MCF 10A (cell line): ENCODE measurements around the gene SDR42E2. TPM values are rescaled to one million over a fixed set of nuclear protein-coding genes. Genes with fewer than 3 reads are reported as not detected.
"Not testable (repeated sequence)": the region's sequence is repeated elsewhere in the genome, so short reads cannot be mapped to it uniquely, and the experiment has no call there.

ENCODE experiments used
- BruUV-seq: library from RNA; stranded (reverse); fragments of 400-500 nt; replicated peaks from 2 replicates; lab custom pipeline; 2021; lab: Mats Ljungman, UMichigan
- CTCF ChIA-PET: fragments of 300-600 bp; sonication (Branson Sonifier 250); formaldehyde crosslinking; extraction: SDS; loops from one replicate; lab custom pipeline; 2021; ENCODE audit warnings: antibody characterized with exemption, inconsistent platforms; lab: Yijun Ruan, JAX
- POLR2A ChIA-PET: fragments of 300-600, 350-650 bp; sonication (Branson Sonifier 250); formaldehyde crosslinking; extraction: SDS; loops from one replicate; lab custom pipeline; 2020; ENCODE audit warnings: antibody characterized with exemption, inconsistent platforms; lab: Yijun Ruan, JAX
- DNase-seq: peaks from one replicate; pipeline ENCODE4 v3.0.0-alpha.2; 2018; ENCODE audit not compliant: unreplicated experiment
- H3K27ac Mint-ChIP-seq: one replicate; pipeline ENCODE4 v1.8.0; 2022; ENCODE audit warnings: mild to moderate bottlenecking, low read depth, mixed read lengths; ENCODE audit not compliant: unreplicated experiment
- H3K27me3 Mint-ChIP-seq: one replicate; pipeline ENCODE4 v1.8.0; 2022; ENCODE audit warnings: mixed read lengths; ENCODE audit not compliant: insufficient read depth, unreplicated experiment
- H3K36me3 Mint-ChIP-seq: one replicate; pipeline ENCODE4 v1.8.0; 2022; ENCODE audit warnings: mild to moderate bottlenecking, moderate library complexity, mixed read lengths; ENCODE audit not compliant: insufficient read depth, unreplicated experiment
- H3K4me1 Mint-ChIP-seq: one replicate; pipeline ENCODE4 v1.8.0; 2022; ENCODE audit warnings: mixed read lengths; ENCODE audit not compliant: insufficient read depth, unreplicated experiment
- H3K4me3 Mint-ChIP-seq: one replicate; pipeline ENCODE4 v1.8.0; 2022; ENCODE audit warnings: mild to moderate bottlenecking, moderate library complexity, mixed read lengths; ENCODE audit not compliant: unreplicated experiment
- H3K9me3 Mint-ChIP-seq: one replicate; pipeline ENCODE4 v1.8.0; 2022; ENCODE audit warnings: mixed read lengths; ENCODE audit not compliant: unreplicated experiment
- CTCF ChIP-seq: fragments of 200-600 bp; IDR thresholded peaks from one replicate; pipeline ENCODE4 v1.8.0; 2022; ENCODE audit warnings: antibody characterized with exemption, mild to moderate bottlenecking; ENCODE audit not compliant: unreplicated experiment
- intact Hi-C: fragments of 100-400 bp; cut with micrococcal nuclease; formaldehyde crosslinking; loops from 2 replicates; pipeline ENCODE4 v1.14.1; 2022
- total RNA-seq: library from RNA; stranded (reverse); gene quantifications from 2 replicates; pipeline ENCODE4 v1.2.3, GENCODE V29; 2022

Gene SDR42E2
- total RNA-seq, 1 experiment from 2014 or later, result not detected

- CTCF ChIA-PET, result interaction anchor here (1.2 kb wide), 1 partner anchor 44 kb away, joined by 5 read pairs; no protein-coding TSS in a partner anchor
- H3K4me3 Mint-ChIP-seq, result no peak overlapping the region
- no peaks in the 10 kb centered on the region for H3K4me1 Mint-ChIP-seq
- no TSS peak for BruUV-seq
- no peak for TF ChIP-seq CTCF
- no peak overlapping the region for H3K27ac Mint-ChIP-seq
- H3K9me3 Mint-ChIP-seq, result no peaks in the 10 kb centered on the region
- no peaks in the 10 kb centered on the region for H3K36me3 Mint-ChIP-seq
- peaks cover 28% of the 10 kb centered on the region for H3K27me3 Mint-ChIP-seq
- intact Hi-C loops, result no loop called here
- POLR2A ChIA-PET, result no interaction called here
- DNase-seq, result no peak
Measured at GRCh38 chr16:22144520-22144919, 17.8 kb upstream of the SDR42E2 start.

- CTCF ChIA-PET, result interaction anchor here (0.5 to 2.2 kb wide), 2 partner anchors 41 to 830 kb away, joined by 5 read pairs; no protein-coding TSS in a partner anchor
Measured at GRCh38 chr16:22147853-22148252, 14.5 kb upstream of the SDR42E2 start.

GRCh38 chr16:22151246-22151998 lies 10.9 kb upstream of the SDR42E2 start:
- no peak overlapping the region for H3K4me3 Mint-ChIP-seq
- intact Hi-C loops, result loop anchor here (5.0 kb wide), 1 partner anchor 39 kb away; no protein-coding TSS in a partner anchor
- H3K4me1 Mint-ChIP-seq, result peaks cover 5% of the 10 kb centered on the region
- POLR2A ChIA-PET, result no interaction called here
- H3K27me3 Mint-ChIP-seq, result peaks cover 25% of the 10 kb centered on the region
- CTCF ChIA-PET, result interaction anchor here (0.6 kb wide), 2 partner anchors 27 to 73 kb away, joined by 3 to 4 read pairs; no protein-coding TSS in a partner anchor
- no peak for TF ChIP-seq CTCF
- H3K36me3 Mint-ChIP-seq, result no peaks in the 10 kb centered on the region
- no peaks in the 10 kb centered on the region for H3K9me3 Mint-ChIP-seq
- DNase-seq, result no peak
- no TSS peak for BruUV-seq
- H3K27ac Mint-ChIP-seq, result no peak overlapping the region

More at GRCh38 chr16:22147853-22148252, 14.5 kb upstream of the SDR42E2 start:
- Mint-ChIP-seq H3K9me3 (no peaks in the 10 kb centered on the region), H3K27ac (no peak overlapping the region), H3K27me3 (peaks cover 11% of the 10 kb centered on the region), H3K4me3 (no peak overlapping the region), H3K4me1 (peaks cover under 1% of the 10 kb centered on the region), H3K36me3 (no peaks in the 10 kb centered on the region)
- no peak for DNase-seq
- POLR2A ChIA-PET, result interaction anchor here (0.9 kb wide), 1 partner anchor 12 kb away, joined by 3 read pairs; no protein-coding TSS in a partner anchor
- TF ChIP-seq CTCF, result no peak
- intact Hi-C loops, result no loop called here
- BruUV-seq, result no TSS peak

- CTCF ChIA-PET, result interaction anchor here (0.6 kb wide), 1 partner anchor 15 kb away, joined by 4 read pairs; no protein-coding TSS in a partner anchor
- intact Hi-C loops, result loop anchor here (5.0 kb wide), 1 partner anchor 40 kb away; no protein-coding TSS in a partner anchor
- no TSS peak for BruUV-seq
- Mint-ChIP-seq H3K4me3 (no peak overlapping the region), H3K9me3 (no peaks in the 10 kb centered on the region), H3K27me3 (peaks cover 28% of the 10 kb centered on the region), H3K36me3 (no peaks in the 10 kb centered on the region), H3K27ac (no peak overlapping the region), H3K4me1 (peaks cover 5% of the 10 kb centered on the region)
- no peak for DNase-seq
- POLR2A ChIA-PET, result no interaction called here
- no peak for TF ChIP-seq CTCF
Measured at GRCh38 chr16:22152316-22152715, 10.0 kb upstream of the SDR42E2 start.

GRCh38 chr16:22153078-22153477 lies 9.2 kb upstream of the SDR42E2 start:
- H3K27ac Mint-ChIP-seq, H3K4me3 Mint-ChIP-seq, H3K9me3 Mint-ChIP-seq, CTCF ChIA-PET, H3K4me1 Mint-ChIP-seq, POLR2A ChIA-PET, H3K36me3 Mint-ChIP-seq, BruUV-seq: not testable (repeated sequence)
- peak; percentile 31 for DNase-seq
- intact Hi-C loops, result loop anchor here (5.0 kb wide), 1 partner anchor 41 kb away; no protein-coding TSS in a partner anchor
- peaks cover 28% of the 10 kb centered on the region for H3K27me3 Mint-ChIP-seq
